ENCODE data around the gene ZNF576. TPM values are rescaled to one million over a fixed set of nuclear protein-coding genes. Genes with fewer than 3 reads are reported as not detected.

ZNF576 gene, protein sequence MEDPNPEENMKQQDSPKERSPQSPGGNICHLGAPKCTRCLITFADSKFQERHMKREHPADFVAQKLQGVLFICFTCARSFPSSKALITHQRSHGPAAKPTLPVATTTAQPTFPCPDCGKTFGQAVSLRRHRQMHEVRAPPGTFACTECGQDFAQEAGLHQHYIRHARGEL
- total RNA-seq (2011; cell fraction: chromatin; rRNA removed; ENCODE audit: low replicate concordance) = 16.8 and 39.5 TPM in 2 replicates
- 33.8 and 38.9 TPM in 2 replicates for total RNA-seq (2011; cell fraction: nucleolus; rRNA removed)
- total RNA-seq (2011; cell fraction: nucleoplasm; rRNA removed) = 35.0 and 41.2 TPM in 2 replicates
- total RNA-seq (2014; rRNA removed) = 7.1 and 16.2 TPM in 2 replicates
- 5.6 and 6.8 TPM in 2 replicates for total RNA-seq (2014; rRNA removed; fragmentation: Illumina TruSeq; extraction: Trizol)
- 8.8 and 9.9 TPM in 2 replicates for total RNA-seq (2015; rRNA removed; fragmentation: Illumina TruSeq; extraction: Trizol)
- total RNA-seq (2021) = 14.2 and 18.2 TPM in 2 replicates
- polyA plus RNA-seq (2011; rRNA removed) = 7.3 and 9.7 TPM in 2 replicates
- polyA plus RNA-seq (2011; cell fraction: cytosol; rRNA removed) = 14.2 and 34.8 TPM in 2 replicates
- polyA plus RNA-seq (2011; cell fraction: nucleus; rRNA removed) = 10.6 and 13.3 TPM in 2 replicates
- polyA plus RNA-seq (2012) = 12.8 and 12.9 TPM in 2 replicates
- 12.5 and 12.7 TPM in 2 replicates for polyA plus RNA-seq (2014; fragmentation: Illumina TruSeq; extraction: Trizol)
- polyA plus RNA-seq (2014; fragmentation: Nextera tagmentation; extraction: Ambion mirVana) = 10 to 100 TPM; 12.2 to 18.2 TPM
- 12.8 and 17.4 TPM in 2 replicates for polyA plus RNA-seq (2014; rRNA removed)
- 6.4 and 8.1 TPM in 2 replicates for polyA minus RNA-seq (2011; rRNA and poly(A)+ RNA removed)
- 5.5 and 6.7 TPM in 2 replicates for polyA minus RNA-seq (2011; cell fraction: cytosol; rRNA and poly(A)+ RNA removed)
- polyA minus RNA-seq (2011; cell fraction: nucleus; rRNA and poly(A)+ RNA removed) = 12.8 and 16.1 TPM in 2 replicates
- percentile 79 among the genes with signal in this experiment for Bru-seq, nascent RNA
- BruChase-seq, experiment 1, labeled RNA remaining after a 2-hour chase = percentile 76 among the genes with signal in this experiment
- BruChase-seq, experiment 2, labeled RNA remaining after a 6-hour chase = percentile 75 among the genes with signal in this experiment
- long read RNA-seq, experiment 1, transcript ZNF576-201 (3 exons, 2,566 nt) = major isoform, 24 of 48 reads
- long read RNA-seq, experiment 1, partial matches to known transcripts = 15 of 48 reads
- long read RNA-seq, experiment 1, other reads (novel, unspliced or antisense) = 1 of 48 reads
- long read RNA-seq, experiment 2, transcript ZNF576-201 (3 exons, 2,566 nt) = major isoform, 12 of 18 reads
- long read RNA-seq, experiment 2, partial matches to known transcripts = 0 of 18 reads
- long read RNA-seq, experiment 2, other reads (novel, unspliced or antisense) = 0 of 18 reads
- long read RNA-seq, experiment 3, transcript ZNF576-201 (3 exons, 2,566 nt) = major isoform, 17 of 23 reads
- long read RNA-seq, experiment 3, partial matches to known transcripts = 0 of 23 reads
- long read RNA-seq, experiment 3, other reads (novel, unspliced or antisense) = 0 of 23 reads

GRCh38 chr19:43595999-43596841 lies at the start of gene ZNF576, which contains the start of gene IRGQ:
Gene ZNF576 (plus strand): TSS chr19:43596595. CDS start chr19:43597109, 514 bp downstream.
Gene IRGQ (minus strand): TSS chr19:43596134. CDS start chr19:43595338, 796 bp downstream.
- Histone ChIP-seq H3K4me2 (ENCODE audit: insufficient read depth, low read length) (peak within 1 kb of the TSS; percentile 97), H3K36me3 (ENCODE audit: control insufficient read depth, insufficient read depth, low read length) (peaks cover 49% of the 10 kb centered on the region; the same call in 2 of the 3 replicates), H3K27ac (ENCODE audit: extremely low read depth, low read depth, low read length) (peak within 1 kb of the TSS; percentile 99), H4K20me1 (replicated peaks; ENCODE audit: control insufficient read depth, insufficient read depth, low read length) (no peaks in the 10 kb centered on the region), H3K4me1 (replicated peaks in 1 of 2; ENCODE audit: control insufficient read depth in 2 of 2, insufficient read depth in 2 of 2, low read length in 2 of 2) (peaks cover 15 to 47% of the 10 kb centered on the region in 2 experiments; a peak in 4 of 5 replicates), H3K9me3 (replicated peaks; ENCODE audit: control insufficient read depth, insufficient read depth, low read depth, low read length) (no peaks in the 10 kb centered on the region), H3K79me2 (ENCODE audit: control insufficient read depth, insufficient read depth, low read length) (peaks cover 41% of the 10 kb centered on the region), H3K27me3 (ENCODE audit: control insufficient read depth in 2 of 2, insufficient read depth in 2 of 2, low read length in 2 of 2) (no peaks in the 10 kb centered on the region), H3K9me1 (ENCODE audit: control insufficient read depth, insufficient read depth, low read length) (no peaks in the 10 kb centered on the region), H3K9ac (ENCODE audit: insufficient read depth in 1 of 2, low read depth in 2 of 2, low read length in 2 of 2) (peak within 1 kb of the TSS; percentile 97 to 98), H2AFZ (ENCODE audit: low read depth, low read length) (peak within 1 kb of the TSS; percentile 98), H3K4me3 (peak within 1 kb of the TSS; percentile 76)
- peak; percentile 100 for FAIRE-seq
- CTCF ChIA-PET (ENCODE audit: low intra/inter-chr PET ratio) = interaction anchor here (1.6 kb wide), 1 partner anchor 55 kb away, joined by 6 read pairs; no protein-coding TSS in a partner anchor
- POLR2A ChIA-PET = interaction anchor here (0.5 to 5.6 kb wide), 13 partner anchors 13 to 1819 kb away, joined by 3 to 60 read pairs (median 3); partner anchors contain the start of genes PINLYP, SRRM5 and XRCC1
- peak; percentile 89 for ATAC-seq
- in situ Hi-C loops (cut with MboI) = no loop called here
- intact Hi-C loops (cut with micrococcal nuclease) = loop anchor here (1.0 to 2.0 kb wide), 2 partner anchors 21 to 57 kb away; partner anchors contain the start of genes PINLYP and XRCC1
- peak; percentile 98 to 100 (median 99) for DNase-seq (ENCODE audit: extremely low read depth in 1 of 4, low spot score in 3 of 4)
- no TSS peak for BruUV-seq (replicated peaks)
- under 1% methylated on average over 54 of the region's 60 CpGs for WGBS (ENCODE audit: insufficient coverage, low coverage, missing lambda C conversion rate)
- no peak for TF ChIP-seq HSF4 (CRISPR knock-in tag; IDR thresholded peaks at IDR 0.05; ENCODE audit: borderline replicate concordance)
- no peak for TF ChIP-seq ZHX1 (conservative IDR thresholded peaks at IDR 0.05; ENCODE audit: low read length)
- no peak for TF ChIP-seq ZNF24 (IDR thresholded peaks at IDR 0.05)
- no peak for TF ChIP-seq ZNF668 (CRISPR knock-in tag; IDR thresholded peaks at IDR 0.05)
- peak; percentile 38; the same call in 1 of the 2 replicates for TF ChIP-seq KLF1 (tag; IDR thresholded peaks at IDR 0.05)
- no peak for TF ChIP-seq GATA2 (CRISPR knock-in tag; IDR thresholded peaks at IDR 0.05)
- TF ChIP-seq, protein P1, sequence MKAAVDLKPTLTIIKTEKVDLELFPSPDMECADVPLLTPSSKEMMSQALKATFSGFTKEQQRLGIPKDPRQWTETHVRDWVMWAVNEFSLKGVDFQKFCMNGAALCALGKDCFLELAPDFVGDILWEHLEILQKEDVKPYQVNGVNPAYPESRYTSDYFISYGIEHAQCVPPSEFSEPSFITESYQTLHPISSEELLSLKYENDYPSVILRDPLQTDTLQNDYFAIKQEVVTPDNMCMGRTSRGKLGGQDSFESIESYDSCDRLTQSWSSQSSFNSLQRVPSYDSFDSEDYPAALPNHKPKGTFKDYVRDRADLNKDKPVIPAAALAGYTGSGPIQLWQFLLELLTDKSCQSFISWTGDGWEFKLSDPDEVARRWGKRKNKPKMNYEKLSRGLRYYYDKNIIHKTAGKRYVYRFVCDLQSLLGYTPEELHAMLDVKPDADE (conservative IDR thresholded peaks at IDR 0.05; ENCODE audit: control insufficient read depth, low read depth, low read length) = no peak
- TF ChIP-seq HMG20A (CRISPR knock-in tag; conservative IDR thresholded peaks at IDR 0.05) = peak; percentile 50; the same call in 1 of the 2 replicates
- TF ChIP-seq POLR2A (conservative IDR thresholded peaks at IDR 0.05) = peak; percentile 63
- no peak for TF ChIP-seq MECOM (CRISPR knock-in tag; IDR thresholded peaks at IDR 0.05)
- TF ChIP-seq POLR2H (tag; IDR thresholded peaks at IDR 0.05; ENCODE audit: low read depth) = peak; percentile 19; the same call in 1 of the 2 replicates
